Neural cell (in vitro differentiated cells): ENCODE results near the gene MRPS6. TPM values are rescaled to one million over a fixed set of nuclear protein-coding genes. Genes with fewer than 3 reads are reported as not detected.

Source experiments
- H2AFZ ChIP-seq: fragments of 200-600, 300-800 bp; sonication (generic), shearing (Covaris generic); 2 replicates; pipeline ENCODE4 v1.6.0; 2014; ENCODE audit warnings: low read depth, mild to moderate bottlenecking, antibody characterized with exemption, low read length, moderate library complexity
- H3F3A ChIP-seq: fragments of 200-600 bp; shearing (Covaris generic); 2 replicates; pipeline ENCODE4 v1.6.1; 2016; ENCODE audit warnings: mild to moderate bottlenecking, moderate library complexity, mixed read lengths, antibody characterized with exemption, low read length; ENCODE audit not compliant: insufficient read depth, poor library complexity, severe bottlenecking
- H3K27ac ChIP-seq: fragments of 200-600, 300-800 bp; sonication (generic), shearing (Covaris generic); 2 replicates; pipeline ENCODE4 v1.5.1; 2014; ENCODE audit warnings: mild to moderate bottlenecking, low read length, moderate library complexity
- H3K27me3 ChIP-seq: fragments of 300-800, 200-600 bp; sonication (generic), shearing (Covaris generic); 2 replicates; pipeline ENCODE4 v1.6.0; 2014; ENCODE audit warnings: mild to moderate bottlenecking, low read depth, low read length, moderate library complexity; ENCODE audit not compliant: insufficient read depth
- H3K36me3 ChIP-seq: fragments of 300-800, 200-600 bp; sonication (generic), shearing (Covaris generic); 2 replicates; pipeline ENCODE4 v1.5.1; 2014; ENCODE audit warnings: mild to moderate bottlenecking, antibody characterized with exemption, low read length, moderate library complexity; ENCODE audit not compliant: insufficient read depth
- H3K4me2 ChIP-seq: fragments of 300-800, 200-600 bp; sonication (generic), shearing (Covaris generic); 2 replicates; pipeline ENCODE4 v1.6.0; 2014; ENCODE audit warnings: mild to moderate bottlenecking, low read length
- H3K4me3 ChIP-seq: fragments of 300-800, 200-600 bp; sonication (generic), shearing (Covaris generic); 2 replicates; pipeline ENCODE4 v1.5.1; 2014; ENCODE audit warnings: mild to moderate bottlenecking, low read length, moderate library complexity
- H3K79me2 ChIP-seq: fragments of 200-600 bp; shearing (Covaris generic); replicated peaks from 2 replicates; pipeline ENCODE4 v1.6.0; 2014; ENCODE audit warnings: mild to moderate bottlenecking, low read length, moderate library complexity; ENCODE audit not compliant: insufficient read depth
- H3K9ac ChIP-seq: fragments of 300-800, 200-600 bp; sonication (generic), shearing (Covaris generic); 2 replicates; pipeline ENCODE4 v1.6.1; 2016; ENCODE audit warnings: mild to moderate bottlenecking, low read length, mixed read lengths
- H3K9me2 ChIP-seq: fragments of 200-600 bp; shearing (Covaris generic); 2 replicates; pipeline ENCODE4 v1.6.1; 2016; ENCODE audit warnings: mild to moderate bottlenecking, low read length, mixed read lengths; ENCODE audit not compliant: insufficient read depth
- H3K9me3 ChIP-seq: fragments of 200-600, 300-800 bp; sonication (generic), shearing (Covaris generic); 2 replicates; pipeline ENCODE4 v1.6.1; 2016; ENCODE audit warnings: mild to moderate bottlenecking, mixed run types, low read length, moderate library complexity, mixed read lengths
- H4K20me1 ChIP-seq: fragments of 200-600 bp; shearing (Covaris generic); 2 replicates; pipeline ENCODE4 v1.6.1; 2016; ENCODE audit warnings: mild to moderate bottlenecking, mixed run types; ENCODE audit not compliant: insufficient read depth
- CTCF ChIP-seq: fragments of 450-650 bp; IDR thresholded peaks from 2 replicates; pipeline ENCODE4 v1.5.1; 2014; ENCODE audit warnings: antibody characterized with exemption, mild to moderate bottlenecking, moderate library complexity; ENCODE audit not compliant: poor library complexity, severe bottlenecking
- EP300 ChIP-seq: fragments of 450-650 bp; conservative IDR thresholded peaks from 2 replicates; pipeline ENCODE4 v1.6.1; 2014; ENCODE audit warnings: antibody characterized with exemption, mild to moderate bottlenecking, moderate library complexity; ENCODE audit not compliant: poor library complexity, severe bottlenecking
- EZH2 ChIP-seq: fragments of 200-600, 300-800 bp; shearing (Covaris generic), sonication (generic); IDR thresholded peaks from 2 replicates; pipeline ENCODE4 v1.6.1; 2014; ENCODE audit warnings: antibody characterized with exemption, low read length, borderline replicate concordance, mild to moderate bottlenecking; ENCODE audit not compliant: insufficient read depth, poor library complexity, severe bottlenecking
- MXI1 ChIP-seq: fragments of 450-650 bp; conservative IDR thresholded peaks from 2 replicates; pipeline ENCODE4 v1.6.1; 2014; ENCODE audit warnings: antibody characterized with exemption, mild to moderate bottlenecking; ENCODE audit not compliant: poor library complexity, severe bottlenecking
- POLR2AphosphoS5 ChIP-seq: IDR thresholded peaks from 2 replicates; pipeline ENCODE4 v1.6.1; 2012
- RAD21 ChIP-seq: fragments of 450-650 bp; conservative IDR thresholded peaks from 2 replicates; pipeline ENCODE4 v1.6.1; 2014; ENCODE audit warnings: antibody characterized with exemption, mild to moderate bottlenecking, moderate library complexity
- REST ChIP-seq: IDR thresholded peaks from 2 replicates; pipeline ENCODE4 v1.6.1; 2012; ENCODE audit warnings: borderline replicate concordance
- SMC3 ChIP-seq: fragments of 450-650 bp; conservative IDR thresholded peaks from 2 replicates; pipeline ENCODE4 v1.6.1; 2014; ENCODE audit warnings: antibody characterized with exemption, mild to moderate bottlenecking, moderate library complexity; ENCODE audit not compliant: poor library complexity
- TAF1 ChIP-seq: IDR thresholded peaks from 2 replicates; pipeline ENCODE4 v1.6.1; 2012; ENCODE audit warnings: low read depth
- polyA plus RNA-seq: library from polyadenylated mRNA; depleted of rRNA; stranded (reverse); fragments of >200 nt; gene quantifications from 2 replicates; pipeline ENCODE4 v1.2.3, GENCODE V29; 2014

MRPS6 gene
- polyA plus RNA-seq, 1 donor from 2014 or later = 70.1 TPM

DNA sequence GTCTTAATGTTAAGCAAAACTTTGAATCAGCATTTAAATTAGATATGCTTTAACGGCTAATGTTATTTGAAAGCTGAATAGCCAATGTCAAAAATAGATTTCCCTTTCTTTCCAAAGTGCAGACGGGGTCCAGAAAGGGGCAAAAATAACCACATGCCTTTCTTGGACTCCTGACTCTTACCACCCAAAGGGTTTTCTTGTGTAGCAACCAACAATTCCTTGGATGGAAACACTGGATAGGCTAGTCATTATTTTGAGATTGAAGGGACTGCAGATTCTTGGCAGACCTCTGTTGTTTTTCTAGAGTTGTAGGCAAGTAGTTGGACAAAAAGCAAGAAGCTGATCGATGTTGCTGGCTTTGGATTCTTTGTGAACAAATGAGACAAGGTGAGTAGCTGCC, 107.0 kb downstream of the MRPS6 start:
- H2AFZ ChIP-seq = no peak overlapping the region
- no peaks in the 10 kb centered on the region for H3K9me3 ChIP-seq
- H4K20me1 ChIP-seq = no peaks in the 10 kb centered on the region
- no peak overlapping the region for H3K4me2 ChIP-seq
- no peaks in the 10 kb centered on the region for H3K27me3 ChIP-seq
- H3K36me3 ChIP-seq = no peaks in the 10 kb centered on the region
- H3K27ac ChIP-seq = no peak overlapping the region
- H3F3A ChIP-seq = no peaks in the 10 kb centered on the region
- no peak for TF ChIP-seq REST
- no peak for TF ChIP-seq TAF1
- no peak for TF ChIP-seq POLR2AphosphoS5
- no peak for TF ChIP-seq CTCF
- TF ChIP-seq SMC3 = no peak
- no peak for TF ChIP-seq MXI1
- TF ChIP-seq EP300 = no peak
- TF ChIP-seq RAD21 = no peak
- no peak for TF ChIP-seq EZH2
- H3K9me2 ChIP-seq = no peaks in the 10 kb centered on the region
- H3K79me2 ChIP-seq = no peaks in the 10 kb centered on the region
- H3K9ac ChIP-seq = no peak overlapping the region
- no peak overlapping the region for H3K4me3 ChIP-seq

- Histone ChIP-seq H3K79me2 (no peaks in the 10 kb centered on the region), H3K27ac (no peak overlapping the region), H4K20me1 (no peaks in the 10 kb centered on the region), H3K9me3 (no peaks in the 10 kb centered on the region), H3K9me2 (no peaks in the 10 kb centered on the region), H3K27me3 (no peaks in the 10 kb centered on the region), H3K4me2 (no peak overlapping the region), H3K36me3 (no peaks in the 10 kb centered on the region), H2AFZ (no peak overlapping the region), H3K9ac (no peak overlapping the region), H3F3A (no peaks in the 10 kb centered on the region), H3K4me3 (no peak overlapping the region)
- TF ChIP-seq REST (no peak), MXI1 (no peak), POLR2AphosphoS5 (no peak)
These were observed 107.5 kb downstream of the MRPS6 start for GRCh38 chr21:34180826-34181359.
